Measurements from ENCODE around the gene ZSWIM9.

ZSWIM9 gene

DNA sequence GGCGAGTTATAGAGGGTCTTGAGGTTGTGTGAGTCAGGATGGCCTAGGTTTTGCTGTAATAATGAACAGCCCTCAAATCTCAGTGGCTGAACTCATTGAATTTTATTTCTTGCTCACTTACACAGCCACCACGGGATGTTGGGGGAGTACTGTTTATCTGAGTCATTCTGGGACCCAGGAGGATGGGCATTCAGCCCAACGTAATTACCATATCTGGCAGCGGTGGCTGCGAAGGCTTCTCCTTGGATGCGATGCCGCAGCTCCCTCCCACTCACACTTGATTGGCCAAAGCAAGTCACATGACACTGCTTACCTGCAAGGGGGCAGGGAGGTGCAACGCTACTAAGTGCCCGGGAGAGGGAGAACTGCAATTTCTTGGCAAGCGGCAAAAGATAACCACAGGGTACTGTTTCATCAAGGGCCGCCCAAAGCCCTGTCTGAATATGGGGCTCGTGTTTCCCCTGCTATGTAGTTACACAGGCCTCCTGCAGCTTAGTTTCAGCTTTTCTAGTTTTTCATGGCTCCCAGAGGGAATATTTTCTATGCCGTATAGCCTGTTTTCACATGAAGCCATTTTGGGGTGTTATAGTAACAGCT lies 19.9 kb downstream of the ZSWIM9 start:
- no peaks in the 10 kb centered on the region for H3K27me3 Mint-ChIP-seq
- no peaks in the 10 kb centered on the region for H3K4me1 Mint-ChIP-seq (ENCODE audit: low read depth)
- H3K4me3 Mint-ChIP-seq: no peak overlapping the region
- no peaks in the 10 kb centered on the region for H3K9me3 Mint-ChIP-seq
- H3K27ac Mint-ChIP-seq: no peak overlapping the region
- intact Hi-C loops (cut with micrococcal nuclease): no loop called here
- peaks cover 25% of the 10 kb centered on the region for H3K36me3 Mint-ChIP-seq (ENCODE audit: low read depth)

DNA sequence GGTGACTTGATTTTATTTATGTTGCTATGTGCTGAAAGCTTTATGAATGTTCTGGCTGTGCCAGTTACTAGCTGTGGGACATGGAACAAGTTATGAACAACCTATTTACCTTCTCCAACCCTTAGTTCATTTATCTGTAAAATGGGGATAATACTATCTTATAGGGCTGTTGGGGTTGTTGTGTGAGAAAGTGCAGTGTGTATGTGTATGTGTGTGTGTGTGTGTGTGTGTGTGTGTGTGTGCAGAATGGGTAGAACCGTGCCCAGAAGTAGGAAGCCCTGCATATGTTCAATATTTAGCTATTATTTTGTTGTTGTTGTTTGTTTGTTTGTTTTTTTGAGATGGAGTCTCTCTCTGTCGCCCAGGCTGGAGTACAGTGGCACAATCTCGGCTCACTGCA lies 20.4 kb downstream of the ZSWIM9 start:
- intact Hi-C loops (cut with micrococcal nuclease): no loop called here
- H3K27me3 Mint-ChIP-seq: no peaks in the 10 kb centered on the region
- no peak overlapping the region for H3K4me3 Mint-ChIP-seq
- H3K9me3 Mint-ChIP-seq: no peaks in the 10 kb centered on the region
- no peaks in the 10 kb centered on the region for H3K4me1 Mint-ChIP-seq (ENCODE audit: low read depth)
- peaks cover 25% of the 10 kb centered on the region for H3K36me3 Mint-ChIP-seq (ENCODE audit: low read depth)
- H3K27ac Mint-ChIP-seq: no peak overlapping the region

DNA sequence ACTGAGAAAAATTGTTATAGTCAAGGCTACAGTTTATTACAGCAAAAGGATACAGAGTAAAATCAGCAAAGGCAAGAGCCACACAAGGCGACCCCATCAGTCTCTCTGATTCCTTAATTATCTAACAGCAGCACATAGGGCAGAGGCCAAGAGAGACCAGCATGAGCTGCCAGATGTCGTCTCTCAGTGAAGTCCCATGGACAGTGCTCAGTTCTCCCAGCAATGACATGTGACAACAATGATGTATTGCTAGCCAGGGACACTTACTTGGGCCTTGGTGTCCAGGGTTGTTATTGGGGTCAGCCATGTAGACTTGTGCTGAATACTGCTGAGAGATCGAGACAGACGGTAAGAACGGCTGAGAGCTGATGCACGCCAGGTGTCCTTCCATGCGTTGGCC lies 22.3 kb downstream of the ZSWIM9 start:
- peaks cover 8% of the 10 kb centered on the region for H3K4me1 Mint-ChIP-seq (ENCODE audit: low read depth)
- intact Hi-C loops (cut with micrococcal nuclease): no loop called here
- H3K9me3 Mint-ChIP-seq: no peaks in the 10 kb centered on the region
- no peaks in the 10 kb centered on the region for H3K27me3 Mint-ChIP-seq
- H3K36me3 Mint-ChIP-seq (ENCODE audit: low read depth): peaks cover 23% of the 10 kb centered on the region
- H3K4me3 Mint-ChIP-seq: no peak overlapping the region
- no peak overlapping the region for H3K27ac Mint-ChIP-seq

DNA sequence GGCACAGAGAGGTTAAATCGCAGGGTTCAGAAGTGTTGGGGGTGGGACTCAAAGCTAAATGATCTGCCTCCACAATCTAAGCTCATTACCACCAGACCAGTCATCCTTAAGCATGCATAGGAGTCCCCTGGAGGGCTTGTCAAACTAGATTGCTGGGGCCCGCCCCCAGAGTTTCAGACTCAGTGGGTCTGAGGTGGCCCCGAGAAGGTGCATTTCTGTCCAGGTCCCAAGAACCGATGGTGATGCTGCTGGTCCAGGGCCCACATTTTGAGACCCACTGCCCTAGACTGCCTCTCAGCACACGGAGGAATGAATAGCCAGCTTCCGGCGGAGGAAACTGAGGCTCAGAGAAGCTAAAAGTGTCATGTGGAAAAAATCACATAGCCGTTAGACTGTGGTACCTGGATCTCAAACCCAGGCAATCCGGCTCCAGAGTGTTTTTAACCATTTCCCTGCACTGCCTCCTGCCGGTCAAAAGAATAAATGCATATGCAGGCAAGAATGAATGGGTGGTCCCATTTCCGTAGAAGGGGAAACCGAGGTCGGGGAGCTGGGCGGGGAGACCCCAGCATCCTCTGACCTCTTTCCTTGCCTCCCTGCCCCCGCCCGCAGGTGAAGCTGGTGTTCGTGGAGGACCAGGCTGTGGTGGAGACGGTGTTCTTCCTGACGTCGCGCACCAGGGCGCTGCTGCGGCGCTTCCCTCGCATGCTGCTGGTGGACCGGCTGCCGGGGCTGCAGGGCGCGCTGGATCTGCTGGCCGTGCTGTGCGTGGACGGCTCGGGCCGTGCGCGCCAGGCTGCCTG lies 23.8 kb downstream of the ZSWIM9 start:
- peaks cover 8% of the 10 kb centered on the region for H3K36me3 Mint-ChIP-seq (ENCODE audit: low read depth)
- H3K4me1 Mint-ChIP-seq (ENCODE audit: low read depth): peaks cover 8% of the 10 kb centered on the region
- H3K27ac Mint-ChIP-seq: no peak overlapping the region
- intact Hi-C loops (cut with micrococcal nuclease): no loop called here
- H3K4me3 Mint-ChIP-seq: no peak overlapping the region
- H3K27me3 Mint-ChIP-seq: no peaks in the 10 kb centered on the region
- no peaks in the 10 kb centered on the region for H3K9me3 Mint-ChIP-seq

DNA sequence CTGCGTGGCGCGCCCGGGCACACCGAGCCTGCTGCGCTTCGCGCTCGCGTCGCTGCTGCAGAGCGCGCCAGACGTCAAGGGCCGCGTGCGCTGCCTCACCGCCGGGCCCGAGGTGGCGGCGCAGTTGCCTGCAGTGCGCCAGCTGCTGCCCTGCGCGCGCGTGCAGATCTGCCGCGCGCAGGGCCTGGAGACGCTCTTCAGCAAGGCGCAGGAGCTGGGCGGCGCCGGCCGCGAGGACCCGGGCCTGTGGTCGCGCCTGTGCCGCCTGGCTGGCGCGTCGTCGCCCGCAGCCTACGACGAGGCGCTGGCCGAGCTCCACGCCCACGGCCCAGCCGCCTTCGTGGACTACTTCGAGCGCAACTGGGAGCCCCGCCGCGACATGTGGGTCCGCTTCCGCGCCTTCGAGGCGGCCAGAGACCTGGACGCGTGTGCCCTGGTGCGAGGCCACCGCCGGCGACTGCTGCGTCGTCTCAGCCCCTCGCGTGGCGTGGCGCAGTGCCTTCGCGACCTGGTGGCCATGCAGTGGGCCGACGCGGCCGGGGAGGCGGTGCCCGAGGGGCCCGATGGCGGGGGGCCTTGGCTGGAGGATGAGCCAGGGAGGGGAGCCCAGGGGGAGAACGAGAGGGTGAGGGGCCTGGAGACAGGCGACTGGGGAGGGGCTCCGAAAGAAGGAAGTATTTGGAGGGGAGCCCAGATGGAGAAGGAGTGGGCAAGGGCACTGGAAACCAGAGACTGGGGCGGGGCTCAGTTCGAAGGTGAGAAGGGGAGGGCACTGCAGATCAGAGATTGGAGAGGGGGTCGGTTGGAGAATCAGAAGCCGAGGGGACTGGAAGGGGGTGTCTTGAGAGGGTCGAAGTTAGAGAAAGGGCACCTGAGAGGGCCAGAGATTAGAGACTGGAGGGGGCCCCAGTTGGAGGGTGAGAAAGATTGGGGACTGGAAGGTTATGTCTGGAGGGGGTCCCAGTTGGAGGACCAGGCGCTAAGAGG lies 24.7 kb downstream of the ZSWIM9 start:
- Mint-ChIP-seq H3K36me3 (ENCODE audit: low read depth) (peaks cover 6% of the 10 kb centered on the region), H3K27ac (no peak overlapping the region), H3K4me1 (ENCODE audit: low read depth) (peaks cover 8% of the 10 kb centered on the region), H3K4me3 (no peak overlapping the region), H3K9me3 (no peaks in the 10 kb centered on the region), H3K27me3 (no peaks in the 10 kb centered on the region)
- intact Hi-C loops (cut with micrococcal nuclease): no loop called here

DNA sequence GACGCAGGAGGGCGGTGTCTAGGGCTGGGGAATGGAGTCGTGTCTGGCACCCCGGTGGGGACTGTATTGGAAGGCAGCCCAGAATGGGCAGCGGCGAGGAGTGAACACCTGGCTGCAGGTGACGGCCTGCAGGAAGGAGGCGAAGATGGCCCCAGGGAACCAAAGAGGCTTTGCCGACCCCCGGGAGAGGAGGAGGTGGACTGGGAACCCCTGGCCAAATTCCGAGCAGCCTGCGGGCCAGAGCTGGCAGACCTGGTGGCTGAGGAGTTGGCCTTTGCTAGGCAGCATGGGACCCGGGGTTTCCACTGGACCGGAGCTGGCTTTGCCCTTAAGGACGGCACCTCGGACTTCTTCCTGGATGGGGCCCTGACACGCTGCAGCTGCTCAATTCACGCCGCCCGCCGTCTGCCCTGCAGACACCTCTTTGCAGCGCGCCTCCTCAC lies 25.9 kb downstream of the ZSWIM9 start:
- Mint-ChIP-seq H3K4me1 (ENCODE audit: low read depth) (peaks cover 8% of the 10 kb centered on the region), H3K4me3 (no peak overlapping the region), H3K9me3 (no peaks in the 10 kb centered on the region), H3K36me3 (ENCODE audit: low read depth) (peaks cover 6% of the 10 kb centered on the region), H3K27me3 (no peaks in the 10 kb centered on the region), H3K27ac (no peak overlapping the region)
- intact Hi-C loops (cut with micrococcal nuclease): no loop called here

DNA sequence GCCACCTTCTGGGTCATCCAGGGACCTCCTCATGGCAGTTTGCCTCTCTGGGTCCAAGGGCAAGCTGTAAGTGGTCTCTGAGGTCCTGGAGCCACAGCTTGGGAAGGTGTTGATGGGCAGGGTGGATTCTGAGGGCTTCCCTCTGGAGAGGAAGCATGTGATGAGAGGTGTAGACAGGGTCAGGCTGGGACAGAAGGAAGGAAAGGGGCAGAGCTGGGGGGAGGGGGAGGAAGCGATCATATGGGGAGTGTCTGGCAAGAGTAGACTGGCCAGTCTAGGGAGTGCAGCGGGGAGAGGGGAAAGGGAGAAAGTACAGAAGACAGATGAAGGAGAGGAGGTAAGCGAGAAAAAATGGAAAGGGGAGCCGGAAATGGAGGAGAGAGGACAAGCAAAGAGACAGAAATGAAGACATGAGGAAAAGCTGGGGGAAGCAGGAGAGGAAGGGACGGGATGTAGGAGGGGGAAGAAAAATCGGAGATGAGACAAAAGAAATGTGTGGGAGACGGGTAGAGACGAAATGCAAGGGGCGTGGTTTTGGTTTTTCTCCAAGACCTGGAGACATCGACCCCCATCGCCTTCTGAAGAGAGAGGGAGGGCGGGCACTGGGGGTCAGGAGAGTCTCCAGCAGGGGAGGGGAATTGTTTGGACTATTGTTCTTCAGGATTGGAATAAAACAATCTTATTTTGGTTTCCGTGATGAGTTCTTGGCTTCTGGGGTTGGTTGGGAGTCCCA lies 26.6 kb downstream of the ZSWIM9 start:
- peaks cover 6% of the 10 kb centered on the region for H3K36me3 Mint-ChIP-seq (ENCODE audit: low read depth)
- H3K4me3 Mint-ChIP-seq: no peak overlapping the region
- no peaks in the 10 kb centered on the region for H3K9me3 Mint-ChIP-seq
- H3K27me3 Mint-ChIP-seq: no peaks in the 10 kb centered on the region
- intact Hi-C loops (cut with micrococcal nuclease): no loop called here
- H3K4me1 Mint-ChIP-seq (ENCODE audit: low read depth): peaks cover 8% of the 10 kb centered on the region
- no peak overlapping the region for H3K27ac Mint-ChIP-seq

DNA sequence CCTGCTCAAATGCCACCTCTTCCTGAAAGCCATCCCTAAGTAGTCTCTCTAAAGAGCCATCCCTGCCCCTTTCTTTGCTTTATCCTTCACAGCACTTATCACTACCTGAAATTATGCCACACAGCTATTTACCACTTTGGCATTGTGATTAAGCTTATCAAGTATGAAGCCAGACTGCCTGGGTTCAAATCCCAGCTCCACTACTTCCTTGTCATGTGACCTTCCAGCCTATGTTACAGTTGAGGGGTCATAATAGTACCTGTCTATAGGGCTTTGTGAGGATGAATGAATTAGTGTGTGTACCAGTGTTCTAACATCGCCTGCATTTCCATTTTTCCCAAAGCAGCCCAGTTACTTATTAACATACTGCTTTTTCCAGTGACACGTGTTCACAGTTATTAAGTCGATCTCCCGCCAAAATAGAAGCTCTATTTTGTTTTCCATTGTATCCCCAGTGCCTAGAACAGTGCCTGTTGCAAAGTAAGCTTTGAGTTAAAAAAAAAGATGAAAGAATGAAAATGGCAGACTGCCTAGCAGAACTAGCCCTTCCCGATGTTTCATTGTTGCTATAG lies 32.8 kb downstream of the ZSWIM9 start:
- Mint-ChIP-seq H3K36me3 (ENCODE audit: low read depth) (no peaks in the 10 kb centered on the region), H3K27me3 (no peaks in the 10 kb centered on the region), H3K4me1 (ENCODE audit: low read depth) (peaks cover 16% of the 10 kb centered on the region), H3K9me3 (no peaks in the 10 kb centered on the region), H3K27ac (no peak overlapping the region), H3K4me3 (no peak overlapping the region)
- intact Hi-C loops (cut with micrococcal nuclease): no loop called here

DNA sequence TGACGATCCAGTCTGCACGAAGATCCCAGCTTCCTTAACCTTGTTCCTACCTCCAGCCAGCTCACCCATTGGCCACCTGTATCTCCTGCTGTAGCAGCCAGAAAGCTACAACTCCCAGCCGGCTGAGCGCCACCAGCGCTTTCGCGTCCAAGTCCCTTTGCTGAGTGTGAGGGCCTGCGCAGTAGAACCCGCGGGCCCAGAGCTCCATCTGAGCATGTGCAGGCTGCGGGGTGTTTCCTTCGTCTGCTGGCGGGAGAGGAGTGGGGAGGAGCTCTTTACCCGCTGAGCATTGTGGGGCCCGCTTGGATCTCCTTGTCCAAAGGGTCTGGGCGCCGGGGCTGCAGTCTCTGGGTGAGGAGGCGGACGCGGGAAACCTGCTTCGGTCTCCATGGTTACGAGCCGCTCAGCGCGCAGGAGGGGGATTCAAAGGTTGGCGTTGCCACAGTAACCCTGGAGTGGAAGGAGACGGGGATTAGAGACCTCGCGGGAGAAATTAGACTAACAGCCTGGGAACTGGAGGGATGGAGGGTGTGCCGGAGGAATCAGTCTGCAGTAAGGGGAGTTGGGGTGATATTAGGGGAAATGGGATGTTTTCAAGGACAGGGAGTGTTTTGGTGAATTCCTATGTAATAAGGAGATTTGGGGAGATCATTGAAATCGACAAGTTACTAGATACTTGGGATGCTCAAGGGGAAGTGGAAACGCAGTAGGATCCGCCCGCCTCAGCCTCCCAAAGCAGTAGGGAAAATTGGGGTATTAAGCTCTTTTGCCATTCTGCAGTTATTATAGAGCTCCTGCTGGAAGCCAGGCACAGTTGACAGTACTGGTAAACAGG lies 33.5 kb downstream of the ZSWIM9 start:
- Mint-ChIP-seq H3K4me3 (no peak overlapping the region), H3K27me3 (no peaks in the 10 kb centered on the region), H3K4me1 (ENCODE audit: low read depth) (peaks cover 16% of the 10 kb centered on the region), H3K9me3 (no peaks in the 10 kb centered on the region), H3K36me3 (ENCODE audit: low read depth) (peaks cover 2% of the 10 kb centered on the region), H3K27ac (no peak overlapping the region)
- intact Hi-C loops (cut with micrococcal nuclease): no loop called here

DNA sequence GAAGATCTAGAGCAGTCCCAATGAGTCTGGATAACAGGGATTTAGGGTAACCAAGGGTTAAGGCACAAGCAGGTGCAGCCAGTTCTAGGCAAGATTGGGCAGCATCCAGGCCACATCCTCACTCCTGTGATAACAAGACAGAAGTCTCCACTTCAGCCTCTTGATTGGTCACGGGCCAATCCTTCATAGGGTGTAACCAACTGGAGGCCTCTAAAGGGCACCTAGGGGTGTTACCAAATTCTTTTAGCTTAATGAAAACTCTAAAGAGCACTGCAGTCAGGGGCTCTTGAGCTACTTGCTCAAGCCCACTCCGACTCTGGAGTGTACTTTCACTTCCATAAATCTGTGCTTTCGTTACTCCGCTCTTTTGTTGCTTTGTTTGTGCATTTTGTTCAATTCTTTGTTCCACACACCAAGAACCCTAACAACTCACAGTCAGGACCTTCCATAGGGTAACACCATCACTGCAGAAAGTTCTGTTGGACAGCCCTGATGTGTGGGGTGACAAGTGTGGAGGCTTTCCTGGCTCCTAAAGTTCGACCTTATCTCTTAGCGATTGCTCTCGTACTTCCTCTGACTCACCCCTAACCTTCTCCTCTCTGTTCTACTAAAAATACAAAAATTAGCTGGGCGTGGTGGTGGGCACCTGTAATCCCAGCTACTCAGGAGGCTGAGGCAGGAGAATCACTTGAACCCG lies 36.1 kb downstream of the ZSWIM9 start:
- H3K4me1 Mint-ChIP-seq (ENCODE audit: low read depth): peaks cover 16% of the 10 kb centered on the region
- H3K36me3 Mint-ChIP-seq (ENCODE audit: low read depth): peaks cover 28% of the 10 kb centered on the region
- H3K27me3 Mint-ChIP-seq: no peaks in the 10 kb centered on the region
- peak overlapping the region; percentile 44 for H3K4me3 Mint-ChIP-seq
- intact Hi-C loops (cut with micrococcal nuclease): no loop called here
- H3K27ac Mint-ChIP-seq: peak overlapping the region; percentile 72
- no peaks in the 10 kb centered on the region for H3K9me3 Mint-ChIP-seq

DNA sequence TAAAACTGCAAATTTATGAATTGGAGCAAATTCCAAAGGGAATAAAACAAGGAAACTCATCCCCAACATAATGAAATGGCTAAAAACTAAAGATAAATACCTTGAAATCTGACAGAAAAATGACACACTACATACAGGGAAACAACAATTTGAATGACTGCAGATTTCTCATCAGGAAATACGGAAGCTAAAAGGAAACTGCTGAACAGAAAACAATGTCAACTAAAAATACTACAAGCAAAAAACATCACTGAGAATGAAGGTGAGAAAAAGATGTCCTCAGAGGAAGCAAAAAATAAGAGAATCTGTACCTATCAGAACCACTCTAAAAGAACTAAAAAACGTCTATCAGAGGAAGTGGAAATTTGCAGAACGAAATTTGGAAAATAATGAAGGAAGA lies 39.5 kb downstream of the ZSWIM9 start:
- H3K4me1 Mint-ChIP-seq (ENCODE audit: low read depth): peaks cover 16% of the 10 kb centered on the region
- peaks cover 62% of the 10 kb centered on the region for H3K36me3 Mint-ChIP-seq (ENCODE audit: low read depth)

DNA sequence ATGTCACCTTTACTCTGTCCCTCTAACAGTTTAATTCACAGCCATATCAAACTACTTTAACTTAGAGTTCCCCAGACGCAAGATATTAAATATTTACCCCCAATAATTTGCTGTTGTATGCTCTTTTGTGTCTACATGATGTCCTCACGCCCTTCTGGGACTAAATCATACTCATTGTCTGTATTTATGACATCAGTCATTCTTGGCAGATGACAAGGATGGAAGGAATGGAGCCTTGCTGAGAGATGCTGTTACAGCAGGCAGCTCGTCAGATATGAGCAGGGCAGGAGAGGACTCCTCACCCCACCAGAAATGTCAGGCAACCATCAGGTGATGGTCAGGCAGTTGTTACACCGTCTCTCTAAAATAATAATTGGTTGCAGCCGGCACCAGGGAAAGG lies 43.5 kb downstream of the ZSWIM9 start:
- intact Hi-C loops (cut with micrococcal nuclease): no loop called here
- Mint-ChIP-seq H3K36me3 (ENCODE audit: low read depth) (peaks cover 100% of the 10 kb centered on the region), H3K4me3 (no peak overlapping the region), H3K4me1 (ENCODE audit: low read depth) (no peaks in the 10 kb centered on the region), H3K27ac (no peak overlapping the region), H3K9me3 (no peaks in the 10 kb centered on the region), H3K27me3 (no peaks in the 10 kb centered on the region)

More for the DNA sequence above, 39.5 kb downstream of the ZSWIM9 start:
- Mint-ChIP-seq H3K27ac (no peak overlapping the region), H3K27me3 (no peaks in the 10 kb centered on the region), H3K9me3 (no peaks in the 10 kb centered on the region), H3K4me3 (no peak overlapping the region)
- intact Hi-C loops (cut with micrococcal nuclease): no loop called here

Data from dendritic cell treated with granulocyte-macrophage colony-stimulating factor and Interleukin-4, amounts not matched to agents 40 ng/mL and 50 ng/mL, for 4 days (primary cell).